Measurements from ENCODE around the gene LAMA4. TPM values are rescaled to one million over a fixed set of nuclear protein-coding genes. Genes with fewer than 3 reads are reported as not detected.

The LAMA4 gene
- total and polyA plus RNA-seq, 4 donors = 2.1 to 6.0 (median 3.5) TPM

GRCh38 chr6:112204350-112204706, 50.0 kb downstream of the LAMA4 start:
- WGBS = 56% methylated on average over 4 of the region's 4 CpGs
- H3K27ac ChIP-seq (ENCODE audit: low read depth in 1 of 2, low read length in 2 of 2) = peak overlapping the region; percentile 85 to 95
- no peak overlapping the region for H3K4me3 ChIP-seq (ENCODE audit: low read depth in 1 of 3, low read length in 3 of 3)
- no peaks in the 10 kb centered on the region for H3K36me3 ChIP-seq (ENCODE audit: control insufficient read depth in 4 of 4, insufficient read depth in 3 of 4, low read depth in 1 of 4, low read length in 3 of 4)
- no peak overlapping the region for H3K9ac ChIP-seq (ENCODE audit: low read depth in 1 of 2, low read length in 2 of 2)
- no peaks in the 10 kb centered on the region for H3K27me3 ChIP-seq (ENCODE audit: control insufficient read depth in 4 of 4, insufficient read depth in 4 of 4, low read length in 3 of 4)
- H3K9me3 ChIP-seq (ENCODE audit: control insufficient read depth in 4 of 4, low read length in 3 of 4) = no peaks in the 10 kb centered on the region
- DNase-seq (ENCODE audit: low spot score) = no peak
- H3K4me1 ChIP-seq (ENCODE audit: control insufficient read depth in 4 of 4, insufficient read depth in 4 of 4, low read length in 3 of 4) = peaks cover 3 to 23% (median 14%) of the 10 kb centered on the region in 4 donors
- TF ChIP-seq EGR1 (IDR thresholded peaks at IDR 0.05; ENCODE audit: low read depth in 2 of 2) (no peak), FOXA1 (IDR thresholded peaks at IDR 0.05) (peak; percentile 4)

- Histone ChIP-seq H3K36me3 (ENCODE audit: control insufficient read depth in 4 of 4, insufficient read depth in 3 of 4, low read depth in 1 of 4, low read length in 3 of 4) (no peaks in the 10 kb centered on the region), H3K9ac (ENCODE audit: low read depth in 1 of 2, low read length in 2 of 2) (no peak overlapping the region), H3K4me1 (ENCODE audit: control insufficient read depth in 4 of 4, insufficient read depth in 4 of 4, low read length in 3 of 4) (peaks cover 3 to 23% (median 14%) of the 10 kb centered on the region in 4 donors), H3K27ac (ENCODE audit: low read depth in 1 of 2, low read length in 2 of 2) (peak overlapping the region; percentile 85 to 95), H3K27me3 (ENCODE audit: control insufficient read depth in 4 of 4, insufficient read depth in 4 of 4, low read length in 3 of 4) (no peaks in the 10 kb centered on the region), H3K4me3 (ENCODE audit: low read depth in 1 of 3, low read length in 3 of 3) (peak overlapping the region in 2 of 3 donors; percentile 3 to 48), H3K9me3 (ENCODE audit: control insufficient read depth in 4 of 4, low read length in 3 of 4) (no peaks in the 10 kb centered on the region)
- TF ChIP-seq ZBTB33 (IDR thresholded peaks at IDR 0.05) (peak; percentile 82), RXRA (IDR thresholded peaks at IDR 0.05) (peak; percentile 91 to 92), TAF1 (conservative IDR thresholded peaks at IDR 0.05) (peak; percentile 34), RAD21 (IDR thresholded peaks at IDR 0.05) (peak; percentile 40), FOXA1 (IDR thresholded peaks at IDR 0.05) (peak; percentile 4), NR2F2 (IDR thresholded peaks at IDR 0.05) (peak; percentile 73), REST (IDR thresholded peaks at IDR 0.05) (peak; percentile 54), YY1 (IDR thresholded peaks at IDR 0.05) (peak; percentile 37), FOXA2 (IDR thresholded peaks at IDR 0.05) (no peak), HNF4A (conservative IDR thresholded peaks at IDR 0.05) (peak; percentile 80 to 85), SP1 (IDR thresholded peaks at IDR 0.05) (peak; percentile 97), JUND (IDR thresholded peaks at IDR 0.05) (peak in 1 of 2 donors; percentile 83), ATF3 (IDR thresholded peaks at IDR 0.05) (peak; percentile 46), GABPA (IDR thresholded peaks at IDR 0.05 in 1 of 2, conservative IDR thresholded peaks at IDR 0.05 in 1 of 2) (peak; percentile 41 to 72), EGR1 (IDR thresholded peaks at IDR 0.05; ENCODE audit: low read depth in 2 of 2) (peak in 1 of 2 donors; percentile 48), CTCF (IDR thresholded peaks at IDR 0.05; ENCODE audit: low read depth, low read length, missing input control) (no peak), HNF4G (IDR thresholded peaks at IDR 0.05) (peak; percentile 42), MAX (IDR thresholded peaks at IDR 0.05) (peak; percentile 45)
- WGBS = 32% methylated on average over 6 of the region's 6 CpGs
- DNase-seq (ENCODE audit: low spot score) = no peak
Measured at GRCh38 chr6:112203577-112204349, 50.6 kb downstream of the LAMA4 start.

Measured in liver (tissue), 9 donors.